Osteocyte (in vitro differentiated cells): ENCODE measurements around the gene TYW5. TPM values are rescaled to one million over a fixed set of nuclear protein-coding genes. Genes with fewer than 3 reads are reported as not detected.

Experiments
- DNase-seq: peaks from one replicate; pipeline ENCODE4 v3.0.0; 2021; ENCODE audit warnings: mixed read lengths; ENCODE audit not compliant: unreplicated experiment; ENCODE audit errors: extremely low spot score
- H3K27ac Mint-ChIP-seq: one replicate; pipeline ENCODE4 v1.8.0; 2021; ENCODE audit warnings: mild to moderate bottlenecking, mixed read lengths; ENCODE audit not compliant: unreplicated experiment
- H3K27me3 Mint-ChIP-seq: one replicate; pipeline ENCODE4 v1.8.0; 2021; ENCODE audit warnings: mixed read lengths; ENCODE audit not compliant: unreplicated experiment
- H3K36me3 Mint-ChIP-seq: one replicate; pipeline ENCODE4 v1.8.0; 2021; ENCODE audit warnings: mixed read lengths; ENCODE audit not compliant: unreplicated experiment
- H3K4me1 Mint-ChIP-seq: one replicate; pipeline ENCODE4 v1.8.0; 2021; ENCODE audit warnings: mixed read lengths; ENCODE audit not compliant: unreplicated experiment
- H3K4me3 Mint-ChIP-seq: one replicate; pipeline ENCODE4 v1.8.0; 2021; ENCODE audit warnings: mild to moderate bottlenecking, moderate library complexity, mixed read lengths; ENCODE audit not compliant: unreplicated experiment
- H3K9me3 Mint-ChIP-seq: one replicate; pipeline ENCODE4 v1.8.0; 2021; ENCODE audit warnings: mixed read lengths; ENCODE audit not compliant: unreplicated experiment
- total RNA-seq: library from RNA; stranded (reverse); gene quantifications from 2 replicates; pipeline ENCODE4 v1.2.1, GENCODE V29; 2021
- TF ChIP-seq, protein P1 (sequence below): fragments of 200-600 bp; sonication (generic); IDR thresholded peaks from 2 replicates; pipeline ENCODE4 v1.5.0; 2021; ENCODE audit warnings: antibody characterized with exemption, mild to moderate bottlenecking, moderate library complexity

Gene TYW5
- total RNA-seq, 1 donor from 2014 or later, result 7.9 TPM

DNA sequence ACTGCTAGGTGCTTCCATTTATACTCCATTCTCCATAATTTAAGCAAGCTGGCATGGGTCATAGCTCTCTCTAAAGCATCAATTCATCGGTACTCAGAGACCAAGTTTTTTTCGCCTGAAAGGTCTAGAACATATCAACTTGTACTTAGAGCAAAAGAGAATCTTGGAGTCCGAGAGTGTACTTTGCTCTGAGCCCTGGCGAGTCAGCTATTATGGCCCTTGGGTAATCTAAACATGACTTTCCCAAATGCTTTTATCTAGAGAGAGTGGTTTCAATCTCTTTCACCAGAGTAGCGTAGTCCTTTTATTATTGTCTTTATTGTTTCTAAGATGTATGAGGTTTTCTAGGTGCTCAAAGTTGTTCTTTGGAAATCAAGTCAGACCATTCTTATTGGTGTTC is 34.5 kb upstream of the TYW5 start:
- H3K4me3 Mint-ChIP-seq, result no peak overlapping the region
- H3K4me1 Mint-ChIP-seq, result no peaks in the 10 kb centered on the region
- no peak overlapping the region for H3K27ac Mint-ChIP-seq
- TF ChIP-seq, protein P1, sequence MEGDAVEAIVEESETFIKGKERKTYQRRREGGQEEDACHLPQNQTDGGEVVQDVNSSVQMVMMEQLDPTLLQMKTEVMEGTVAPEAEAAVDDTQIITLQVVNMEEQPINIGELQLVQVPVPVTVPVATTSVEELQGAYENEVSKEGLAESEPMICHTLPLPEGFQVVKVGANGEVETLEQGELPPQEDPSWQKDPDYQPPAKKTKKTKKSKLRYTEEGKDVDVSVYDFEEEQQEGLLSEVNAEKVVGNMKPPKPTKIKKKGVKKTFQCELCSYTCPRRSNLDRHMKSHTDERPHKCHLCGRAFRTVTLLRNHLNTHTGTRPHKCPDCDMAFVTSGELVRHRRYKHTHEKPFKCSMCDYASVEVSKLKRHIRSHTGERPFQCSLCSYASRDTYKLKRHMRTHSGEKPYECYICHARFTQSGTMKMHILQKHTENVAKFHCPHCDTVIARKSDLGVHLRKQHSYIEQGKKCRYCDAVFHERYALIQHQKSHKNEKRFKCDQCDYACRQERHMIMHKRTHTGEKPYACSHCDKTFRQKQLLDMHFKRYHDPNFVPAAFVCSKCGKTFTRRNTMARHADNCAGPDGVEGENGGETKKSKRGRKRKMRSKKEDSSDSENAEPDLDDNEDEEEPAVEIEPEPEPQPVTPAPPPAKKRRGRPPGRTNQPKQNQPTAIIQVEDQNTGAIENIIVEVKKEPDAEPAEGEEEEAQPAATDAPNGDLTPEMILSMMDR, result no peak
- peaks cover 9% of the 10 kb centered on the region for H3K9me3 Mint-ChIP-seq
- DNase-seq, result no peak
- H3K27me3 Mint-ChIP-seq, result no peaks in the 10 kb centered on the region
- H3K36me3 Mint-ChIP-seq, result no peaks in the 10 kb centered on the region

DNA sequence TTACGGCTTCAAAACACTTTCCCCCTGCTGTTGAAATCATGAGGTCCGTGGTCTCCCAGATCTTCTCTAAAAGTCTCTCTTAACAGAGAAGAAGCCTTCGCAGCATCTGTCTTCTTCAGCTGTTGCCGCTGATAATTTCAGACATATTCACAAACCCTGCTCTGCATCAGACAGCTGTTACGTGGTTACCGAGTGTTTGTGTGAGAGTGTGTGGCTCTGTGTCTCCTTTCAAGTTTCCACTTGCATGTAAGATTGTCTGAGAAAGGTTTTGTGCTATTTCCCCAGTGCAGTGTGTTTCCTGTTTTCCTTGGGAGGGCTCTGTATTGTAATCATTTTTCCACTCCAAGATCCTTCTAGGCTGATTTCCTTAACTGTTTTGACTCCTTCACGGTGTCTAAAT is 32.9 kb upstream of the TYW5 start:
- Mint-ChIP-seq H3K36me3 (no peaks in the 10 kb centered on the region), H3K27ac (no peak overlapping the region), H3K9me3 (peaks cover 9% of the 10 kb centered on the region), H3K4me3 (no peak overlapping the region), H3K27me3 (no peaks in the 10 kb centered on the region), H3K4me1 (no peaks in the 10 kb centered on the region)
- TF ChIP-seq, protein P1, result no peak
- no peak for DNase-seq

DNA sequence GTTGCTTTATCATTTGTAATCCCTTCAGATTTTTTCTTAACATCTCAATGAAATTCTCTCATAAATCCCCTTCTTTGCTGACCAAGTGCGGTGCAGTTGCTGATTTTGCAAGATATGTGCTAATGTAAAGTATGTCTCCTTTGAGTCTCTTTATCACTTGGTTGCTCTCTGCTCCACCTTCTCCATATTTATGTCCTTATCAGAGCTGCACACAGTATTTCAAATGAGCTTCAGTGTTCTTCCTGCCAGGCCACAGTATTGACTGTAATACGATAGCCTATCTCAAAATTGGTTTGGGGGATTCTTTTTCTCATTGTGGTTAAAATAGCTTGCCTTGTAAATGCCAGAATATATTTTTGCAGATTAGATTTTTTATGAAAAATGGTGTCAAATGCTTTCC is 32.3 kb upstream of the TYW5 start:
- Mint-ChIP-seq H3K36me3 (no peaks in the 10 kb centered on the region), H3K27me3 (no peaks in the 10 kb centered on the region), H3K9me3 (peaks cover 6% of the 10 kb centered on the region), H3K27ac (no peak overlapping the region), H3K4me1 (peaks cover 1% of the 10 kb centered on the region), H3K4me3 (no peak overlapping the region)
- TF ChIP-seq, protein P1, result no peak
- no peak for DNase-seq

DNA sequence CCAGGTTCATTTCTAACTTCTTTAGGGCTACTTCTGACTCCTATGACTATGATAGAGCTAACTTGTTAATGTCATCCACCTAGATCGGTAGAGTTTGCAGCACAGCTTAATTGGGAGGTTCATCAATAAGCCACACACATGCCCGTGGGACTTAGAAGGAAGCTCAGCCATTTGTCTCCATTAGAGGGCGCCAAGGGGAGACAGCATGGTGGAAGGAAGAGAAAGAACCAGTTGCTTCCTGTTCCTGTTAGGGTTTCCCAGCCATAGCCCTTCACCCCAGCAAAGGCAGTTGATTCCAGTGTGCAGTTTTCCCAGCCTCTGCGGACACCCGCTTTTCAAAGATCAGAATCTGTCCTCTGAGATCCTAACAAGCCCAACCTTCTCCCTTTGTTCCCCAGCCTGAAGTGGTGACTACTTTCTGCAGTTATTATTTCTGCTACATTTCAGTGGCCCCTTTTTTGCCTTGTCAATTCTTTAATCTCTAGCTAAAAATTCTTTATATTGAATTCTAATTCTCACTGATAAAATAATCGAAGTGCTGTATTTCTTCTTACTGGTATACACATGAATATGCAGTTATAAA is 30.4 kb upstream of the TYW5 start:
- Mint-ChIP-seq H3K4me3 (no peak overlapping the region), H3K36me3 (no peaks in the 10 kb centered on the region), H3K27me3 (no peaks in the 10 kb centered on the region), H3K9me3 (no peaks in the 10 kb centered on the region), H3K27ac (no peak overlapping the region), H3K4me1 (peaks cover 6% of the 10 kb centered on the region)
- DNase-seq, result no peak
- TF ChIP-seq, protein P1, result peak; percentile 74

DNA sequence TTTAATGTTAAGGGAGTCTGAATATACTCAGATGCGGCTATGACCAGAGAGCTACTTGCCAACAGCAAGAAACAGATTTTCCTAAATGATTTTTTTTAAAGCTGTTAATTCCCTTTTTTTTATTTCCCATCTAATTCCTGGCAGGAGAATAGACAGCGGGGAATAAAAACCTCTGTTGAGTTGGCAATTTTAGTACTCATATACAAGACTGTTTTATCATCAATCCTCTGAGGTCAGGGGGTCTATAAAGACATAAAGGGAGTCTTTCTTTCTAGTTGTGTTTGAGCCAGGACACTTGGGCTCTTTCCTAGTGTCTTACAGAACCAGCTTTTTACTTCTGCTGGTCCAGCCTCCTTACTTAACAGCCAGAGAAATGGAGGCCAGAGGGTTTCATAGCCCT is 29.5 kb upstream of the TYW5 start:
- Mint-ChIP-seq H3K4me1 (peaks cover 11% of the 10 kb centered on the region), H3K9me3 (no peaks in the 10 kb centered on the region), H3K4me3 (no peak overlapping the region), H3K27ac (no peak overlapping the region), H3K36me3 (no peaks in the 10 kb centered on the region), H3K27me3 (no peaks in the 10 kb centered on the region)
- DNase-seq, result no peak
- TF ChIP-seq, protein P1, result no peak
